NCI-H748 (cell line): Measurements from ENCODE around the gene KRTAP5-9.
"Not testable (repeated sequence)": the region's sequence is repeated elsewhere in the genome, so short reads cannot be mapped to it uniquely, and the experiment has no call there.

Source experiments
- DNase-seq: peaks from one replicate; lab custom pipeline; 2025; ENCODE audit not compliant: unreplicated experiment; lab: John Stamatoyannopoulos, UW

Gene KRTAP5-9

DNA sequence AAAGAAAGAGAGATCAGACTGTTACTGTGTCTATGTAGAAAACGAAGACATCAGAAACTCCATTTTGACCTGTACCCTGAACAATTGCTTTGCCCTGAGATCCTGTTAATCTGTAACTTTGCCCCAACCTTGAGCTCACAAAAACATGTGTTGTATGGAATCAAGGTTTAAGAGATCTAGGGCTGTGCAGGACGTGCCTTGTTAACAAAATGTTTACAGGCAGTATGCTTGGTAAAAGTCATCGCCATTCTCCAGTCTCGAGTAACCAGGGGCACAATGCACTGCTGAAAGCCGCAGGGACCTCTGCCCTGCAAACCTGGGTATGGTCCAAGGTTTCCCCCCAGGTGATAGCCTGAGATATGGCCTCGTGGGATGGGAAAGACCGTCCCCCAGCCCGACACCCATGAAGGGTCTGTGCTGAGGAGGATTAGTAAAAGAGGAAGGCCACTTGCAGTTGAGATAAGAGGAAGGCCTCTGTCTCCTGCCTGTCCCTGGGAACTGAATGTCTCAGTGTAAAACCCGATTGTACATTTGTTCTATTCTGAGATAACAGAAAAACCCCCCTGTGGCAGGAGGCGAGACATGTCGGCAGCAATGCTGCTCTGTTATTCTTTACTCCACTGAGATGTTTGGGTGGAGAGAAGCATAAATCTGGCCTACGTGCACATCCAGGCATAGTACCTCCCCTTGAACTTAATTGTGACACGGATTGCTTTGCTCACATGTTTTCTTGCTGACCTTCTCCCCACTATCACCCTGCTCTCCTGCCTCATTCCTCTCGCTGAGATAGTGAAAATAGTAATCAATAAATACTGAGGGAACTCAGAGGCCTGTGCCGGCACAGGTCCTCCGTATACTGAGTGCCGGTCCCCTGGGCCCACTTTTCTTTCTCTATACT lies 13.3 kb upstream of the KRTAP5-9 start:
- not testable (repeated sequence) for DNase-seq

DNA sequence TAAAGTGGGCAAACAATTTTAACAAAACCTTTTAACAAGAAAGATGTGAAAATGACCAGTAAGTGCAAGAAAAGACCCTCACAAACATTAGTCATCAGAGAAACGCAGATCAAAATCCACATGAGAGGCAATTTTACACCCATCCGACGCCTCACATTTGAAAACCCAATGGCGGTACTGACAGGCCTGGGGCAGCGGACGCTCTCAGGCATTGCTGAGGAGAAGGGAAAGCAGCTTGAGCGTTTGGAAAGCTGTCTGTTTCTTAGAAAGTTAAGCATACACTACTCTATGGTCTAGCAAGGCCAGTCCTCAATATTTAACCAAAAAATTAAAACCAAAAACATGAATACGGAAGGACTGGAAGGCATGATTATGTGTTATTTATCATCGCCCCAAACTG lies 12.4 kb upstream of the KRTAP5-9 start:
- no peak for DNase-seq

DNA sequence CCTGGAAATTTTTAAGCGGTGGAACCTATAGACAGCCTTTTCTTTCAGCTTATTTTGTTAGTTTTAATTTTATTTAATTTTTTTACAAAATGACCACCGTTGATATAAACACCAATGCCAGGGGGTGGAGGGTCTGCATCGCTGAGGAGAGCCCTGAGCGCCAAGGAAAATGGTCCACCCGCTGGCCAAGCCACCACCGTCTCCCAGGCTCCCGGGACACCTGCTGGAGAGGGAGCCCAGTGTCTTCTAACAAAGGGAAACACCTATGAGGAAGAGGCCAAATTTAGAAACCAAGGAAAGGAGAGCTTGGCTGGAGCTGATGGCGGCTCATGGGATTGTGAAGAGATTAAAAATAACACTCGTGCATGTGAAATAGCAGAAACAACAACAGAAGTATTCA lies 10.7 kb upstream of the KRTAP5-9 start:
- no peak for DNase-seq

DNA sequence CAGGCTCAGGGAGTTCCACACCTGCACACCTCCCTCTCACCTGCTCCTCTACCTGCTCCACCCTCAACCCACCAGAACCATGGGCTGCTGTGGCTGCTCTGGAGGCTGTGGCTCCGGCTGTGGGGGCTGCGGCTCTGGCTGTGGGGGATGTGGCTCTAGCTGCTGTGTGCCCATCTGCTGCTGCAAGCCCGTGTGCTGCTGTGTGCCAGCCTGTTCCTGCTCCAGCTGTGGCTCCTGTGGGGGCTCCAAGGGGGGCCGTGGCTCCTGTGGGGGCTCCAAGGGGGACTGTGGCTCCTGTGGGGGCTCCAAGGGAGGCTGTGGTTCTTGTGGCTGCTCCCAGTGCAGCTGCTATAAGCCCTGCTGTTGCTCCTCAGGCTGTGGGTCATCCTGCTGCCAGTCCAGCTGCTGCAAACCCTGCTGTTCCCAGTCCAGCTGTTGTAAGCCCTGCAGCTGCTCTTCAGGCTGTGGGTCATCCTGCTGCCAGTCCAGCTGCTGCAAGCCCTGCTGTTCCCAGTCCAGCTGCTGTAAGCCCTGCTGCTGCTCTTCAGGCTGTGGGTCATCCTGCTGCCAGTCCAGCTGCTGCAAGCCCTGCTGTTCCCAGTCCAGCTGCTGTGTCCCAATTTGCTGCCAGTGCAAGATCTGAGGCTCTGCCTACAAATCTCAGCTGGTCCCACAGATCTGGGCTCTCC lies 10.1 kb upstream of the KRTAP5-9 start, which contains the start of gene KRTAP5-8:
KRTAP5-8 (plus strand) TSS at position 49 of the 689 bp plus-strand sequence; CDS start at position 80, 31 bp downstream.
- not testable (repeated sequence) for DNase-seq

DNA sequence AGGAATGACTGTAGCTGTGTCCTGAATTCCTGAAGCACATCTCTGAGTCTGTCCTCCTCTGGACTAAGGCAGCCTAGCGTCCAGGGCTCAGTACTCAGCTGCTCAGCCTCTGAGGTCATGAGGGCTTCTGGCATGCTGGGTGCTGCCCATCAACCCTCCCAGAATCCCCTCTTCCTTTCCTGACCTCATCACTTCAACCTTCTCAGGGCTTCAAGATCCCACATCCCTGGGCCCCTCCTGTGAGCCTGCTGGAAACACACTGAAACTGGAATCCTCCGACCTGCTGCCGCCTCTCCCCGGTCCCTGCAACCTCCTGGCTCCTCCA lies 9.6 kb upstream of the KRTAP5-9 start:
- no peak for DNase-seq

DNA sequence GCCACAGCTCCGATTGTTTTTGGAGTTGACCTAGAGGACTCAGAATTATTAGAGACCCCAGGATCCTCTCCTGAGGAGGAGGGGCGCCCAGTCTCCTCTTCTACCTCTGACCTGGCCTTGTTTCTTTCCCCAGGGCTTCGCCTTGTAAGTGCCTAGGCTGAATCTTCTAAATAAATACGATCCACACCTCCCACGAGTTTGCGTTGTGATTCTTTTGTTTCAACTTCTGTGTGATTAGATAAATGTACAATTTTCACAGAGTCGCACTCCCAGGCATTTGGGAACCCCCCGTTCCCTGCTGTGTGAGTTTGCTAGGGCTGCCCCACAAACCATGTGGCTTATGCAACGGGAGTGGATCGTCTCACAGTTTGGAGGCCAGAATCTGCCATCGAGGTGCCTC lies 9.2 kb upstream of the KRTAP5-9 start:
- no peak for DNase-seq

DNA sequence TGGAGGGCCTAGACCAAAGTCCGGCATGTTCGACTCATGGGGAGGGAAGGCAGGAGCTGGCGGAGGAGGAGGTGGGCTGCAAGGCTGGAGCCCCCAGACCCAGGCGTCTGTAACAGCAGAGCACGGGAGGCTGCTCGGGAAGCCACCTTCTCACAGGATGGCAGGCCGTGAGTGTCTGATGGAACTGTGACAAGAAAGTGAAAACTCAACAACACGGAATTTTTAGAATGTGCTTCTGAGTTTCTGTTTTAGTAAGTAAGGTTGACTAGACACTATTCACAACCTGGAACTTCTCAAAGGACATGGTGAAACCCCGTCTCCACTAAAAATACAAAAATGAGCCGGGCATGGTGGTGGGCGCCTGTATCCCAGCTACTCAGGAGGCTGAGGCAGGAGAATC lies 8.2 kb upstream of the KRTAP5-9 start:
- not testable (repeated sequence) for DNase-seq

DNA sequence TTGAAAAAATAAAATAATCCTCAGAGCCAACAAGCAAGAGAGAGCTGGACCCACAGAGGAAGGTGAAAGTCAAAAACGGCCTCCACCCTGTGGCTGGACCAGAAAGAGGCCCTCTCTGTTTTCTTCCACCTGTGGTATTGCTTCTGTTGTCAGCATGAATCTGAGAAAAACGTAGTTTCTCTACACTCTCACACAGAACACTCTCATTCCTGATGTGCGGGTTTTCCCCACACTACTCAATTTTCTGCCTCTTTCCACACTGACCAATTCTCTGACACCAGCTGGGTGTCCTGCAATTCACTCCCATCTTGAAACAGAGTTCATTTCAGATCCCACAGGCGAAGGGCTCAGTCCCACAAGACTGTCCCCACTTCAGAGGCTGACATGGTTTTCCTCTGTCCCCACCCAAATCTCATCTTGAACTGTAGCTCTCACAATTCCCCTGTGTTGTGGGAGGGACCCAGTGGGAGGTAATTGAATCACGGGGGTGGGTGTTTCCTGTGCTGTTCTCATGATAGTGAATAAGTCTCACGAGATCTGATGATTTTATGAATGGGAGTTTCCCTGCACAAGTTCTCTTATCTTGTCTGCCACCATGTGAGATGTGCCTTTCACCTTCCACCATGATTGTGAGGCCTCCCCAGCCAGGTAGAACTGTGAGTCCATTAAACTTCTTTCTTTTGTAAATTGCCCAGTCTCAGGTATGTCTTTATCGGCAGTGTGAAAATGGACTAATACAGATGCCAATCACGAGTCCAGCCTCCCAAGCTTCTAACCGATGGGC lies 7.5 kb upstream of the KRTAP5-9 start:
- not testable (repeated sequence) for DNase-seq

DNA sequence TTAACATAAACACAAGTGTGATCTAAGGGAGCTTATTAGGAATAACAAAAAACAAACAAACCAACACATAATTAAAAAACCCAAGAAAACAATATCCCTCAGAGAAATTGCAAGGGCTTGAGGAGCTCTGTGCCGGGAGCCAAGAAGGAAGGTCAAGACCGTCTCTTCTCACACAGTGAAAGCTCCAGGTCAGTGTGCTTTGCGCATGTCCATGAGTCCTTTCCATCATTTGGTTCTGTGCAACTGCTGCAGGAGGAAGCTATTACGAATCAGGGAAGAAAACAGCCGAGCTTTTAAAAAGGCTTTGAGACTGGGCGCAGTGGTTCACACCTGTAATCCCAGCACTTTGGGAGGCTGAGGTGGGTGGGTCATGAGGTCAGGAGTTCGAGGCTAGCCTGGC lies 5.8 kb upstream of the KRTAP5-9 start:
- no peak for DNase-seq

DNA sequence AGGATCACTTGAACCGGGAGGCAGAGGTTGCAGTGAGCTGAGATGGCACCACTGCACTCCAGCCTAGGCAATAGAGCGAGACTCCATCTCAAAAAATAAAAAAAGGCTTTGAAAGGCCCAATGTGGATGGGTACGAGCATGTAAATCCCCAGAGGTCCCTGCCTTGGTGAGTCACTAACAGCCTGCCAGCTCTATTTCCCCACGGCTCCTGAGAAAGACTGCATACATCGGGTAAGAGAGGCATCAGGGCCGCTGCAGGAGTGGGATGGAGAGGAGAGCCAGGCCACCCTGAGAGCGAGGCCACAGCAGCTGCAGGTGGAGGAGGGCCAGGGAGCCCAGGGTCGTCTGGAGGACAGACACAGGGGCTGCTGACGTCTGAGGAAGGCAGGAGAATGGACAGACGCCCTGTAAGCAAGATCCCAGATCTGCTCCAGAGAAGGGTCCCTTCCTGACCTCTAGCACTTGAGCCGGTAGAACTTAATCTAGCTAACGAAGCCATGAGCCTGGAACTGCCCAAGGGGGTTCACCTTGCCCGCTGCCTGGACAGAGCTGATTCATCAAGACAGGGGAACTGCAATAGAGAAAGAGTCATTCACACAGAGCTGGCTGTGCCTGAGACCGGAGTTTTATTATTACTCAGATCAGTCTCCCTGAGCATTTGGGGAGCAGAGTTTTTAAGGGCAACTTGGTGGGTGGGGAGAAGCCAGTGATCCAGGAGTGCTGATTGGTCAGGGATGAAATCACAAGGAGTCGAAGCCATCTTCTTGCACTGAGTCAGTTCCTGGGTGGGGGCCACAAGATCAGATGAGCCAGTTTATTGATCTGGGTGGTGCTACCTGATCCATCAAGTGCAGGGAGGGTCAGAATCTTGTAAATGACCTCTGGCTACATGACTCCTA lies 5.1 kb upstream of the KRTAP5-9 start:
- DNase-seq, result no peak

DNA sequence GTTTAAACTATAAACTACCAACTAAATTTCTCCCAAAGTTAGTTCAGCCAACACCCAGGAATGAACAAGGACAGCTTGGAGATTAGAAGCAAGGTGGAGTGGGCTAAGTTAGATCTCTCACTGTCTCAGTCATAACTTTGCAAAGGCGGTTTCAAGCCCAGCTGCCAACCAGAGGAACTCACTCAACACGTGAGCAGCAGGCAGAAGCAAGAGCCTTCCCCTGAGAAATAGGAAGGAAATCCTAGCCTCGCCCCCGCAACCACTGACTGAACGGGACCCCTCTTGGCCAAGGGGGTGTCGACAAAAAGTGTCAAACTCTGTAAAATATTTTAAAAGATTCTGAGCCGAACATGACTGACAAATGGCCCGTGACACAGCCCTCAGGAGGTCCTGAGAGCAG lies 4.4 kb upstream of the KRTAP5-9 start:
- no peak for DNase-seq

DNA sequence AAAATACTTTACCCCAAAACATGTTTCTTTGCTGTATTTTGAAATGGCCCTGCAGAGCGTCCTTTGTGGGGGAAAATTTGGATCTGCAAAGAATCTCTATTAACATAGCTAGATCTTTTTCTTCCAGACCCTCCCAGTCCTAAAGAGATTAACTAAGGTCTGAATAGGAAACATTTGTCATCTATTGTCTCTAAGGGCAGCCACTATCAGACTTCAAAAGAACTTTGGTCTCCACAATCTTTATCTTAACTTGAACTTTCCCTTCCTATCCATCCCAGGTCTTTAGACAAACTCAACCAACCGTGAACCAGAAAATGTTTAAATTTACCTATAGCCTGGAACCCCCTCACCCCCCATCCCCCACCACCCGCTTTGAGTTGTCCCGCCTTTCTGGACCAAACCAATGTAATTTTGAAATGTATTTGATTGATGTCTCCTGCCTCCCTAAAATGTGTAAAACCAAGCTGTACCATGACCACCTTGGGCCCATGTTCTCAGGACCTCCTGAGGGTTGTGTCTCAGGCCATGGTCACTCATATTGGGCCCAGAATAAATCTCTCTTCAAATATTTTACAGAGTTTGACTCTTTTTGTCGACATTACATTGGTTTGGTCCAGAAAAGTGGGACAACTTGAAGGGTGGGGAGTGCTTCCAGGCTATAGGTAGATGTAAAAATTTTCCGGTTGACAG lies 3.5 kb upstream of the KRTAP5-9 start:
- no peak for DNase-seq

DNA sequence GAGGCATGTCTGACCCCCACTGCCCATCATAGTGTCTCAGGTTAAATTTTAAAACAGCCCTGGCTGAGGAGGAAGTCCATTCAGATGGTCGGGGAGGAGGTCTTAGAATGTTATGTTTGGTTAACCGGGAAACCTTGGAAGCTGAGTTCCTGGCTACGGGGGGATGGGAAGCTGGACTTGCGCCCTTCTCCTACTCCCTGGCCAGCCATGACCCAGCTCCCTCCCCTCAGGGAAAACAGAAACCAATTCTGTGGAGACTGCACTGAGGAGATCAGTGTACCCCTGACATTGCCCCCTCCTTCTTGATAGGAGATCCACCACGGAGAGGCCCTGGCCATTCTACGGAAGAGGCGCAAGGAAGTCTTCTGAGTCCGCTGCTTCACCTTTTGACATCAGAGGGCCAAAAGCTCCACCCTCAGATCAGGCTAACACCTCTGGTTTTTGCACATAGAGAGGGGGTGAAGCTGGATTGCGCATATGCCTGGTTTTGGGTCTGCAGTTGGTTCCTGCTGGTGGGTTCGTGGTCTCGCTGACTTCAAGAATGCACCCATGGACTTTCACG lies 2.7 kb upstream of the KRTAP5-9 start:
- no peak for DNase-seq

DNA sequence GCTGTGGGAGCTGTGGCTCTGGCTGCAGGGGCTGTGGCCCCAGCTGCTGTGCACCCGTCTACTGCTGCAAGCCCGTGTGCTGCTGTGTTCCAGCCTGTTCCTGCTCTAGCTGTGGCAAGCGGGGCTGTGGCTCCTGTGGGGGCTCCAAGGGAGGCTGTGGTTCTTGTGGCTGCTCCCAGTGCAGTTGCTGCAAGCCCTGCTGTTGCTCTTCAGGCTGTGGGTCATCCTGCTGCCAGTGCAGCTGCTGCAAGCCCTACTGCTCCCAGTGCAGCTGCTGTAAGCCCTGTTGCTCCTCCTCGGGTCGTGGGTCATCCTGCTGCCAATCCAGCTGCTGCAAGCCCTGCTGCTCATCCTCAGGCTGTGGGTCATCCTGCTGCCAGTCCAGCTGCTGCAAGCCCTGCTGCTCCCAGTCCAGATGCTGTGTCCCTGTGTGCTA lies 514 bp downstream of the KRTAP5-9 start:
- DNase-seq, result no peak

DNA sequence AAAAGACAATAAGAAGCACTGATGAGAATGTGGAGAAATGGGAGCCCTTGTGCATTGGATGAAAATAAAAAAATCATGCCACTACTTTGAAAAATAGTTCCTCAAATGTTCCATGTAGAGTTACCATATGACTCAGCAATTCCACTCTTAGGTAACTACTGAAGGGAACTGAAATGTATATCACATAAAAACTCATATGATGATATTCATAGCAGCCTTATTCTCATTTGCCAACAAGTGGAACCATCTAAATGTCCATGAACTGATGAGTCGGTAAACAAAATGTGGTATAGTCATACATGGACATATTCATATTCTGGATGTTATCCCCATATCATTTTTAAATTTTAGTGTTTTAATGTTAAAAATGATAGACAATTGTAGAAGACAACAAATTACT lies 3.5 kb downstream of the KRTAP5-9 start:
- DNase-seq, result no peak

DNA sequence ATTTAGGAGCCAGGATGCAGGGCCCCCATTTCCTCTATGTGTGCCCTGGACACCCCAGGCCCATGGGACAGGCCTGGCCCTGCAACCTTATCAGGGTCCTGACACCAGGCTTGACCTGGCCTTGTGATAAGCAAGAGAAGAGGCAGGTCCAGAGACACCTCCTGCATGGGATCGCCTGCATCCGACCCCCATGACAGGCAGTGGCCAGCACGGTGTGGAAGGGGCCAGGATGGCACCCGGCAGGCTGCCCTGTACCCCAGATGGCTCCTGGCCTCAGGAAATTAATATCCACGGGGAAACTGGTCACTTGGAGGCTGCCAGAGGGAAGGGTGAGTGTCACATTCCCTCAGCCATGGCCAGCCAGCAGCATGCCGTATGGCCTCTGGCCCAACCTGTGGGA lies 6.8 kb downstream of the KRTAP5-9 start:
- no peak for DNase-seq

DNA sequence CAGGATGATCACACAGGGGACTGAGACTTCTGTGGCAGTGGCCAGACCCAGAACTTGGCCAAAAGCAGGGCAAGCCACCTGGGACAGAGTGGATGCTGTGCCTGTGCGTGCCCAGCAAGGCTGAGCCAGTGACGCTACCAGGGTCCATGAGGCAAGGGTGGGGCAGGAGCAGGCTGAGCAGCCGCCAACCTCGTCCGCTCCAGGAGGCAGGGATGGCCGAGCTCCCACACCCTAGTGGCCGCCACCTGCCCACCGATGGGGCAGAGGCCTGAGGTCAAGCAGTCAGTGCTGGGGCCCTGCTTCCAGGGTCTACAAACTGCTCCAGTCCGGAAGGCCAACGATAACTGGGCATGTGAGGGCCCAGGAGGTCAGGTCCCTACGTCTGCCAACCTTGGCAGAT lies 7.3 kb downstream of the KRTAP5-9 start:
- DNase-seq, result no peak

DNA sequence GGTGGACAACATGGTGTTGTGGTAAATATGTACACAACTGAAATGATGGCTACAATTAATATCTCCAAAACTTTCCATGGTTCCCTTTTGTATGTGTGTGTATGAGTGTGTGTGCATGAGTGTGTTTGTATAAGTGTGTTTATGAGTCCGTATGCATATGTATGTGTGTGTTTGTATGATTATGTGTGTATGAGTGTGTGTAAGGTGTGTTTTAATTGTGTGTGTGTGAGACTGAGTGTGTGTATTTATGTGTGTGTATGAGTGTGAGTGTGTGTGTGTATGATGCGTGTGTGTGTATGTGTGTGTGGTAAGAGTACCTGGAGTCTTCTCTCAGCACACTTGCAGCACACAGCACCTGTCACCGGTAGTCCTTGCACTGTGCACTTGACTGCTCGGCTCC lies 7.8 kb downstream of the KRTAP5-9 start:
- no peak for DNase-seq

DNA sequence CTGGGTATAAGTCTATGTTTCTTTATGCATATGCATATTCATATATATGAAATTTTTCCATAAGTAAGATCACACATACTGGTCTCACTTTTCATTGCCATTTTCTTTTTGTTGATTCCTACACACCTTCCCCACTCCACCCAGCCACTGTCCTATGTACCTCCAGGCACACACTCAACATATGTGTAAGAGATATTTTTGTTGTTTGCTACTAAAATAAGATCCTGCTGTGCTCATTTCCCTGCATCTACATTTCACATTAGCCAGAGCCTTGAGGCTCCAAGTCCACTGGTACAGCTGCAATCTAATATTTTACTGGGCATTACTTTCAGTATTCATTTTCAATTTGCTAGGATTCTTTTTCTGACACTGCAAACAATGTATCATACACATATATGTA lies 9.0 kb downstream of the KRTAP5-9 start:
- DNase-seq, result no peak

DNA sequence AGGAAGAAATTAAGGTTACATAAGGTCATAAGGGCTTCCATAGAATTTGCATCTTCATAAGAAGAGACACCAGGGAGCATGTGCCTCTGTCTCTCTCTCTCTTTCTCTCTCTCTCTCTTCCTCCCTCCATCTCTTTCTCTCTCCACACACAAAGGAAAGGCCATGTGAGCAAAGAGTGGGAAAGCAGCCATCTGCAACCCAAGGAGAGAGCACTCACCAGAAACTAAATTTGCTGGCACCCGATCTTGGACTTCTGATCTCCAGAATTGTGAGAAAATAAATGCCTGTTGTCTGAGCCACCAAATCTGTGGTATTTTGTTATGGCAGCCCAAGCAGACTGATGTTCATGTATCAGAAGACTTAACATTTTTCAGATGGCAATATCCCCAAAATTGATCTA lies 10.8 kb downstream of the KRTAP5-9 start:
- no peak for DNase-seq
